BLaER1 treated with 17β-estradiol and CSF1 and Interleukin-3, amounts not matched to agents 10 nM and 100 nM (cell line): ENCODE results near the gene HLCS.

Experiments
- H3K27ac ChIP-seq, 11 experiments: shearing (Covaris generic); formaldehyde crosslinking; 2 replicates each; pipeline ENCODE4 v1.8.1; 2022
- H3K27me3 ChIP-seq, 11 experiments: shearing (Covaris generic); formaldehyde crosslinking; 2 replicates each; pipeline ENCODE4 v1.8.1; 2022
- H3K36me3 ChIP-seq, 11 experiments: shearing (Covaris generic); formaldehyde crosslinking; 2 replicates each; pipeline ENCODE4 v1.8.1; 2022
- H3K4me1 ChIP-seq, 10 experiments: shearing (Covaris generic); formaldehyde crosslinking; 2 replicates each; pipeline ENCODE4 v1.8.1; 2022
- H3K4me2 ChIP-seq, 11 experiments: shearing (Covaris generic); formaldehyde crosslinking; 2 replicates each; pipeline ENCODE4 v1.8.1; 2022
- H3K4me3 ChIP-seq, 10 experiments: shearing (Covaris generic); formaldehyde crosslinking; 2 replicates each; pipeline ENCODE4 v1.8.1; 2022
- H3K9ac ChIP-seq, 11 experiments: shearing (Covaris generic); formaldehyde crosslinking; 2 replicates each; pipeline ENCODE4 v1.8.1; 2022
- H3K9me3 ChIP-seq, 11 experiments: shearing (Covaris generic); formaldehyde crosslinking; replicated peaks in 1 of 11; 2 replicates each; pipeline ENCODE4 v1.8.1; 2022
- H4K20me1 ChIP-seq, 11 experiments: shearing (Covaris generic); formaldehyde crosslinking; 2 replicates each; pipeline ENCODE4 v1.8.1; 2022
- Cebpa-rat ChIP-seq, 11 experiments: shearing (Covaris generic); IDR thresholded peaks; 2 replicates each; pipeline ENCODE4 v1.8.1; 2022

Gene HLCS

GRCh38 chr21:36860736-36861594 lies 105.5 kb downstream of the HLCS start:
- Histone ChIP-seq H3K4me3 (no peak overlapping the region), H3K4me2 (peak overlapping the region in 4 of 11 experiments; percentile 9 to 45 (median 34); a peak in 6 of 22 replicates), H3K9me3 (peaks cover 0 to 11% (median 4%) of the 10 kb centered on the region in 11 experiments; a peak in 9 of 22 replicates), H3K4me1 (peaks cover 6 to 26% (median 18%) of the 10 kb centered on the region in 10 experiments; a peak in 19 of 20 replicates), H3K9ac (no peak overlapping the region), H4K20me1 (no peaks in the 10 kb centered on the region), H3K27me3 (no peaks in the 10 kb centered on the region), H3K36me3 (peaks cover 0 to 16% (median 7%) of the 10 kb centered on the region in 11 experiments; a peak in 9 of 22 replicates), H3K27ac (no peak overlapping the region)
- TF ChIP-seq Cebpa-rat (IDR thresholded peaks at IDR 0.05): no peak

- Histone ChIP-seq H3K27ac (no peak overlapping the region), H3K4me2 (peak overlapping the region in 7 of 11 experiments; percentile 13 to 46 (median 26); a peak in 9 of 22 replicates), H3K4me1 (peaks cover 0 to 19% (median 14%) of the 10 kb centered on the region in 10 experiments; a peak in 15 of 20 replicates), H3K27me3 (no peaks in the 10 kb centered on the region), H3K36me3 (peaks cover 0 to 16% (median 7%) of the 10 kb centered on the region in 11 experiments; a peak in 9 of 22 replicates), H4K20me1 (no peaks in the 10 kb centered on the region), H3K9ac (no peak overlapping the region), H3K9me3 (peaks cover 0 to 11% (median 4%) of the 10 kb centered on the region in 11 experiments; a peak in 9 of 22 replicates), H3K4me3 (no peak overlapping the region)
- peak in 9 of 11 experiments; percentile 22 to 86 (median 60); a peak in 12 of 22 replicates for TF ChIP-seq Cebpa-rat (IDR thresholded peaks at IDR 0.05)
Observed at GRCh38 chr21:36859744-36860501, 106.5 kb downstream of the HLCS start.

GRCh38 chr21:36858320-36858957 lies 108.0 kb downstream of the HLCS start:
- Histone ChIP-seq H3K27ac (no peak overlapping the region), H4K20me1 (no peaks in the 10 kb centered on the region), H3K4me3 (no peak overlapping the region), H3K36me3 (peaks cover 0 to 15% (median 7%) of the 10 kb centered on the region in 11 experiments; a peak in 9 of 22 replicates), H3K27me3 (no peaks in the 10 kb centered on the region), H3K4me2 (no peak overlapping the region), H3K9me3 (peaks cover 0 to 11% (median 4%) of the 10 kb centered on the region in 11 experiments; a peak in 9 of 22 replicates), H3K9ac (no peak overlapping the region), H3K4me1 (peaks cover 0 to 19% (median 13%) of the 10 kb centered on the region in 10 experiments; a peak in 15 of 20 replicates)
- TF ChIP-seq Cebpa-rat (IDR thresholded peaks at IDR 0.05): no peak

GRCh38 chr21:36856643-36857042 lies 109.8 kb downstream of the HLCS start:
- no peak overlapping the region for H3K4me3 ChIP-seq
- no peak for TF ChIP-seq Cebpa-rat (IDR thresholded peaks at IDR 0.05)
- no peak overlapping the region for H3K27ac ChIP-seq

GRCh38 chr21:36854391-36854790 lies 112.1 kb downstream of the HLCS start:
- Histone ChIP-seq H3K4me1 (peaks cover 0 to 1% (median 0%) of the 10 kb centered on the region in 10 experiments; a peak in 1 of 20 replicates), H3K9ac (no peak overlapping the region), H3K9me3 (no peaks in the 10 kb centered on the region), H3K4me2 (no peak overlapping the region), H4K20me1 (peaks cover 0 to 4% (median 0%) of the 10 kb centered on the region in 11 experiments; a peak in 2 of 22 replicates), H3K27me3 (no peaks in the 10 kb centered on the region), H3K36me3 (no peaks in the 10 kb centered on the region; a peak in 1 of 22 replicates), H3K4me3 (no peak overlapping the region), H3K27ac (no peak overlapping the region)
- TF ChIP-seq Cebpa-rat (IDR thresholded peaks at IDR 0.05): no peak

More at GRCh38 chr21:36856643-36857042, 109.8 kb downstream of the HLCS start:
- Histone ChIP-seq H3K9ac (no peak overlapping the region), H3K36me3 (no peaks in the 10 kb centered on the region; a peak in 1 of 22 replicates), H4K20me1 (peaks cover 0 to 4% (median 0%) of the 10 kb centered on the region in 11 experiments; a peak in 1 of 22 replicates), H3K4me1 (peaks cover 0 to 19% (median 9%) of the 10 kb centered on the region in 10 experiments; a peak in 12 of 20 replicates), H3K27me3 (no peaks in the 10 kb centered on the region), H3K4me2 (no peak overlapping the region), H3K9me3 (peaks cover 0 to under 1% (median 0%) of the 10 kb centered on the region in 11 experiments; a peak in 3 of 22 replicates)

- TF ChIP-seq Cebpa-rat (IDR thresholded peaks at IDR 0.05): no peak
- no peak overlapping the region for H3K4me3 ChIP-seq
- no peaks in the 10 kb centered on the region for H3K27me3 ChIP-seq
- H3K4me2 ChIP-seq: no peak overlapping the region
- no peak overlapping the region for H3K27ac ChIP-seq
- no peaks in the 10 kb centered on the region for H3K9me3 ChIP-seq
- H3K9ac ChIP-seq: no peak overlapping the region
- no peaks in the 10 kb centered on the region; a peak in 1 of 22 replicates for H3K36me3 ChIP-seq
- peaks cover 0 to 4% (median 0%) of the 10 kb centered on the region in 11 experiments; a peak in 2 of 22 replicates for H4K20me1 ChIP-seq
- H3K4me1 ChIP-seq: no peaks in the 10 kb centered on the region
Observed at GRCh38 chr21:36852864-36853263, 113.6 kb downstream of the HLCS start.

- no peaks in the 10 kb centered on the region; a peak in 1 of 22 replicates for H3K36me3 ChIP-seq
- no peak for TF ChIP-seq Cebpa-rat (IDR thresholded peaks at IDR 0.05)
- no peak overlapping the region for H3K4me3 ChIP-seq
- no peak overlapping the region for H3K4me2 ChIP-seq
- no peak overlapping the region for H3K9ac ChIP-seq
- H3K9me3 ChIP-seq: no peaks in the 10 kb centered on the region
- peaks cover 0 to 4% (median 0%) of the 10 kb centered on the region in 11 experiments; a peak in 2 of 22 replicates for H4K20me1 ChIP-seq
- no peaks in the 10 kb centered on the region for H3K27me3 ChIP-seq
- H3K4me1 ChIP-seq: no peaks in the 10 kb centered on the region
- no peak overlapping the region for H3K27ac ChIP-seq
Observed at GRCh38 chr21:36852293-36852692, 114.2 kb downstream of the HLCS start.

- Histone ChIP-seq H3K4me1 (no peaks in the 10 kb centered on the region), H3K4me3 (no peak overlapping the region), H3K27ac (no peak overlapping the region), H3K36me3 (no peaks in the 10 kb centered on the region), H3K4me2 (no peak overlapping the region), H3K9ac (no peak overlapping the region), H3K9me3 (no peaks in the 10 kb centered on the region), H3K27me3 (no peaks in the 10 kb centered on the region), H4K20me1 (peaks cover 0 to 4% (median 0%) of the 10 kb centered on the region in 11 experiments; a peak in 2 of 22 replicates)
- no peak for TF ChIP-seq Cebpa-rat (IDR thresholded peaks at IDR 0.05)
Observed at GRCh38 chr21:36851121-36851520, 115.3 kb downstream of the HLCS start.
